Activated naive CD4-positive, alpha-beta T cell treated with anti-CD3 and anti-CD28 coated beads, Interleukin-2, amount 50 U/mL, for 16 hours (primary cell): ENCODE measurements around the gene ZNF716.
"Not testable (repeated sequence)": the region's sequence is repeated elsewhere in the genome, so short reads cannot be mapped to it uniquely, and the experiment has no call there.

Experiments
- DNase-seq: peaks from one replicate; pipeline ENCODE4 v3.0.0-alpha.2; 2020

Gene ZNF716

GRCh38 chr7:57426629-57427003 lies 23.4 kb upstream of the ZNF716 start:
- DNase-seq, result no peak

GRCh38 chr7:57427146-57427545 lies 22.8 kb upstream of the ZNF716 start:
- no peak for DNase-seq

- DNase-seq, result no peak
These were observed 22.4 kb upstream of the ZNF716 start for GRCh38 chr7:57427594-57427993.

GRCh38 chr7:57432583-57432982 lies 17.4 kb upstream of the ZNF716 start:
- no peak for DNase-seq

- no peak for DNase-seq
These were observed 12.4 kb upstream of the ZNF716 start for GRCh38 chr7:57437581-57437980.

GRCh38 chr7:57438244-57438643 lies 11.7 kb upstream of the ZNF716 start:
- no peak for DNase-seq

GRCh38 chr7:57443567-57443966 lies 6.4 kb upstream of the ZNF716 start:
- DNase-seq, result no peak

- not testable (repeated sequence) for DNase-seq
These were observed 19.3 kb downstream of the ZNF716 start for GRCh38 chr7:57469186-57469828.

- DNase-seq, result not testable (repeated sequence)
These were observed 30.3 kb downstream of the ZNF716 start for GRCh38 chr7:57480304-57480703.

- DNase-seq, result not testable (repeated sequence)
These were observed 35.0 kb downstream of the ZNF716 start for GRCh38 chr7:57485022-57485421.

GRCh38 chr7:57487957-57488356 lies 38.0 kb downstream of the ZNF716 start:
- no peak for DNase-seq

GRCh38 chr7:57495111-57495510 lies 45.1 kb downstream of the ZNF716 start:
- not testable (repeated sequence) for DNase-seq

GRCh38 chr7:57496395-57496794 lies 46.4 kb downstream of the ZNF716 start:
- no peak for DNase-seq

- DNase-seq, result no peak
These were observed 55.2 kb downstream of the ZNF716 start for GRCh38 chr7:57505176-57505575.
